ENCODE measurements around the gene LHPP. TPM values are rescaled to one million over a fixed set of nuclear protein-coding genes. Genes with fewer than 3 reads are reported as not detected.

Gene LHPP
- total and polyA plus RNA-seq, 2 experiments from 2014 or later: 27.4 to 40.2 TPM

GRCh38 chr10:124597846-124598165 is 136.2 kb downstream of the LHPP start:
- Histone ChIP-seq H3F3A (replicated peaks; ENCODE audit: low read depth) (no peaks in the 10 kb centered on the region), H3K9me2 (ENCODE audit: insufficient read depth) (no peaks in the 10 kb centered on the region), H3K4me3 (no peak overlapping the region), H3K36me3 (ENCODE audit: insufficient read depth) (no peaks in the 10 kb centered on the region), H3K4me1 (ENCODE audit: insufficient read depth) (no peaks in the 10 kb centered on the region), H3K27ac (ENCODE audit: low read depth) (no peak overlapping the region), H3K4me2 (no peak overlapping the region), H2AFZ (no peak overlapping the region), H4K20me1 (replicated peaks; ENCODE audit: insufficient read depth) (no peaks in the 10 kb centered on the region; the same call in 1 of the 2 replicates), H3K27me3 (ENCODE audit: insufficient read depth) (no peaks in the 10 kb centered on the region), H3K79me2 (replicated peaks; ENCODE audit: insufficient read depth) (no peaks in the 10 kb centered on the region)
- no peaks in the 10 kb centered on the region for H3K4me1 Mint-ChIP-seq
- H3K27ac Mint-ChIP-seq: no peak overlapping the region
- DNase-seq (ENCODE audit: low spot score): no peak
- H3K27me3 Mint-ChIP-seq (ENCODE audit: insufficient read depth, low read depth, poor library complexity): peaks cover 9% of the 10 kb centered on the region
- ATAC-seq: no peak
- no peak overlapping the region for H3K4me3 Mint-ChIP-seq
- H3K36me3 Mint-ChIP-seq (ENCODE audit: low read depth): no peaks in the 10 kb centered on the region
- TF ChIP-seq ZNF331 (CRISPR knock-in tag; IDR thresholded peaks at IDR 0.05; ENCODE audit: low read depth): no peak
- TF ChIP-seq CTCF (conservative IDR thresholded peaks at IDR 0.05; ENCODE audit: low read depth in 2 of 2): no peak
- TF ChIP-seq JUNB (IDR thresholded peaks at IDR 0.05; ENCODE audit: unreplicated experiment): no peak
- TF ChIP-seq STAT1 (IDR thresholded peaks at IDR 0.05; ENCODE audit: unreplicated experiment): no peak
- no peak for TF ChIP-seq CREB1 (CRISPR knock-in tag; IDR thresholded peaks at IDR 0.05; ENCODE audit: low read depth)
- TF ChIP-seq POLR2AphosphoS5 (IDR thresholded peaks at IDR 0.05; ENCODE audit: low read depth): no peak
- no peaks in the 10 kb centered on the region for H3K9me3 Mint-ChIP-seq

- Mint-ChIP-seq H3K9me3 (no peaks in the 10 kb centered on the region), H3K36me3 (ENCODE audit: low read depth) (no peaks in the 10 kb centered on the region), H3K4me1 (no peaks in the 10 kb centered on the region), H3K27me3 (ENCODE audit: insufficient read depth, low read depth, poor library complexity) (peaks cover 9% of the 10 kb centered on the region), H3K4me3 (no peak overlapping the region), H3K27ac (no peak overlapping the region)
- H3K4me3 ChIP-seq: no peak overlapping the region
- no peaks in the 10 kb centered on the region for H3K9me2 ChIP-seq (ENCODE audit: insufficient read depth)
- H3K4me1 ChIP-seq (ENCODE audit: insufficient read depth): no peaks in the 10 kb centered on the region
- ATAC-seq (no peak), DNase-seq (ENCODE audit: low spot score) (no peak)
- H3F3A ChIP-seq (replicated peaks; ENCODE audit: low read depth): no peaks in the 10 kb centered on the region
- H4K20me1 ChIP-seq (replicated peaks; ENCODE audit: insufficient read depth): no peaks in the 10 kb centered on the region; the same call in 1 of the 2 replicates
- H3K27ac ChIP-seq (ENCODE audit: low read depth): no peak overlapping the region
- no peaks in the 10 kb centered on the region for H3K79me2 ChIP-seq (replicated peaks; ENCODE audit: insufficient read depth)
- no peak for TF ChIP-seq CREB1 (CRISPR knock-in tag; IDR thresholded peaks at IDR 0.05; ENCODE audit: low read depth)
- TF ChIP-seq STAT1 (IDR thresholded peaks at IDR 0.05; ENCODE audit: unreplicated experiment): no peak
- TF ChIP-seq POLR2AphosphoS5 (IDR thresholded peaks at IDR 0.05; ENCODE audit: low read depth): no peak
- TF ChIP-seq NANOG (IDR thresholded peaks at IDR 0.05; ENCODE audit: borderline replicate concordance): no peak
- TF ChIP-seq ZNF331 (CRISPR knock-in tag; IDR thresholded peaks at IDR 0.05; ENCODE audit: low read depth): no peak
- TF ChIP-seq EZH2 (IDR thresholded peaks at IDR 0.05; ENCODE audit: low read depth, unreplicated experiment): no peak
- no peak for TF ChIP-seq JUNB (IDR thresholded peaks at IDR 0.05; ENCODE audit: unreplicated experiment)
- no peak overlapping the region for H3K4me2 ChIP-seq
- H2AFZ ChIP-seq: no peak overlapping the region
- no peaks in the 10 kb centered on the region for H3K27me3 ChIP-seq (ENCODE audit: insufficient read depth)
- no peaks in the 10 kb centered on the region for H3K36me3 ChIP-seq (ENCODE audit: insufficient read depth)
Measured at GRCh38 chr10:124598196-124598595, 136.6 kb downstream of the LHPP start.

Measured in GM23338 (cell line).